Keratinocyte (primary cell): ENCODE data around the gene SLC6A3. TPM values are rescaled to one million over a fixed set of nuclear protein-coding genes. Genes with fewer than 3 reads are reported as not detected.

ENCODE experiments used
- DNase-seq: peaks from one replicate; pipeline ENCODE4 v3.0.0-alpha.2; 2011; ENCODE audit warnings: low read depth, missing footprints, low spot score
- FAIRE-seq: peaks from 2 replicates; lab custom pipeline; 2011; peaks lifted over from hg19 to GRCh38; lab: Jason Lieb, UNC
- H2AFZ ChIP-seq: 2 replicates; pipeline ENCODE4 v1.6.0; 2012; ENCODE audit warnings: low read length, control low read depth, inconsistent platforms; ENCODE audit not compliant: control insufficient read depth
- H3K27ac ChIP-seq: 2 replicates; pipeline ENCODE4 v1.5.1; 2011; ENCODE audit warnings: low read length; ENCODE audit not compliant: control insufficient read depth, insufficient read depth
- H3K27me3 ChIP-seq: 3 replicates; pipeline ENCODE4 v1.6.0; 2011; ENCODE audit warnings: low read length; ENCODE audit not compliant: control insufficient read depth, insufficient read depth; ENCODE audit errors: extremely low read depth
- H3K36me3 ChIP-seq, 2 experiments: 2 replicates in 1 of 2; 3 replicates in 1 of 2; pipeline ENCODE4 v1.5.1; 2011; ENCODE audit warnings: low read length in 2 of 2, mild to moderate bottlenecking in 1 of 2; ENCODE audit not compliant: control insufficient read depth in 2 of 2, insufficient read depth in 2 of 2; ENCODE audit errors: extremely low read depth in 1 of 2
- H3K4me1 ChIP-seq: 3 replicates; pipeline ENCODE4 v1.5.1; 2011; ENCODE audit warnings: low read length; ENCODE audit not compliant: control insufficient read depth, insufficient read depth; ENCODE audit errors: extremely low read depth
- H3K4me2 ChIP-seq: 3 replicates; pipeline ENCODE4 v1.6.0; 2011; ENCODE audit warnings: low read depth, low read length; ENCODE audit not compliant: control insufficient read depth, insufficient read depth; ENCODE audit errors: extremely low read depth
- H3K4me3 ChIP-seq, 3 experiments: fragments of 200-600 bp in 1 of 3; sonication (generic) in 1 of 3; 2 replicates in 2 of 3; 3 replicates in 1 of 3; pipeline ENCODE4 v1.5.1; 2011 to 2016; ENCODE audit warnings: low read length in 3 of 3, mild to moderate bottlenecking in 3 of 3, control low read depth in 2 of 3, inconsistent platforms in 1 of 3, low read depth in 1 of 3, mixed read lengths in 1 of 3, mixed run types in 1 of 3, moderate library complexity in 1 of 3; ENCODE audit not compliant: control insufficient read depth in 2 of 3, insufficient read depth in 2 of 3; ENCODE audit errors: extremely low read depth in 1 of 3
- H3K79me2 ChIP-seq: 2 replicates; pipeline ENCODE4 v1.6.0; 2012; ENCODE audit warnings: low read length; ENCODE audit not compliant: control insufficient read depth, insufficient read depth
- H3K9ac ChIP-seq: 3 replicates; pipeline ENCODE4 v1.6.0; 2011; ENCODE audit warnings: low read length; ENCODE audit not compliant: control insufficient read depth, insufficient read depth; ENCODE audit errors: extremely low read depth
- H3K9me1 ChIP-seq: 3 replicates; pipeline ENCODE4 v1.6.0; 2011; ENCODE audit warnings: low read length; ENCODE audit not compliant: control insufficient read depth, insufficient read depth; ENCODE audit errors: extremely low read depth
- H3K9me3 ChIP-seq: 2 replicates; pipeline ENCODE4 v1.5.1; 2012; ENCODE audit warnings: low read depth, low read length; ENCODE audit not compliant: control insufficient read depth
- H4K20me1 ChIP-seq: 3 replicates; pipeline ENCODE4 v1.6.0; 2011; ENCODE audit warnings: low read length; ENCODE audit not compliant: control insufficient read depth, insufficient read depth; ENCODE audit errors: extremely low read depth
- EZH2 ChIP-seq: IDR thresholded peaks from one replicate; pipeline ENCODE4 v1.6.1; 2012; ENCODE audit warnings: inconsistent platforms, mild to moderate bottlenecking, low read length, moderate library complexity
- dilution Hi-C: fragments of 300-500 bp; cut with MboI; formaldehyde crosslinking; loops from one replicate; pipeline ENCODE4 v1.7.0; 2020; ENCODE audit warnings: low sequenced_read_pairs; ENCODE audit not compliant: extremely low pct_ligation_motif_present
- polyA plus RNA-seq, 5 experiments: library from polyadenylated mRNA; depleted of rRNA in 3 of 5; stranded (reverse) in 3 of 5; stranded (forward) in 1 of 5; unstranded in 1 of 5; fragments of >200 nt; gene quantifications; 1 replicate in 1 of 5; 2 replicates in 3 of 5; 3 replicates in 1 of 5; pipeline versions ENCODE4 v1.2.1 to v1.2.3, GENCODE V29; 2011 to 2012; ENCODE audit warnings: missing spikeins in 2 of 5, low read depth in 1 of 5, low replicate concordance in 1 of 5
- TF ChIP-seq, protein P1 (sequence below), 3 experiments: IDR thresholded peaks in 1 of 3; conservative IDR thresholded peaks in 1 of 3; optimal IDR thresholded peaks in 1 of 3; 2 replicates in 2 of 3; 3 replicates in 1 of 3; pipeline versions ENCODE3 to v1.5.1; 2011; ENCODE audit warnings: low read length in 3 of 3, mild to moderate bottlenecking in 3 of 3, moderate library complexity in 2 of 3, control low read depth in 1 of 3, inconsistent platforms in 1 of 3; ENCODE audit not compliant: insufficient read depth in 2 of 3; ENCODE audit errors: extremely low read depth in 1 of 3

The SLC6A3 gene
- polyA plus RNA-seq, 1 donor (not counting 4 experiments of a cell fraction or from before 2014, with no cell fraction given): 0.03 TPM

DNA sequence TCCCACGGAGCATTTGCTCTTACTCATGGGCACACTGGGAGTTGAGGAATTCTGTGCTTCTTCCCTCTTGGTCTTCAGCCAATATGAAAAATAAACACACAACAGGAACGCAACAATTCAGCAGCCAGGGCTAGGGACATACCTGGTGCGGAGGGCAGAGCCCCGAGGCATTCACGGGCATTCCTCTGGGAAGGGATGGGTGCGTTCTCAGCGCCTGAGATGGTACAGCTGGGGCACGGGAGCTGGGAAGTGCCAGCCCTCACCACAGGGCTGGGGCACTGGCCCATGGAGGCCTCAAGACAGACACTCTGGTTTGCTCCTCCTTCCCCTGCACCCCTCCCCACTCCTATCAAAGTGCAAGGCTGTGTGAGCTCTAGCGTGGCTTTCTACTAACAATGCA lies 2.1 kb downstream of the SLC6A3 start:
- DNase-seq: no peak
- H3K27me3 ChIP-seq: peaks cover 58% of the 10 kb centered on the region

DNA sequence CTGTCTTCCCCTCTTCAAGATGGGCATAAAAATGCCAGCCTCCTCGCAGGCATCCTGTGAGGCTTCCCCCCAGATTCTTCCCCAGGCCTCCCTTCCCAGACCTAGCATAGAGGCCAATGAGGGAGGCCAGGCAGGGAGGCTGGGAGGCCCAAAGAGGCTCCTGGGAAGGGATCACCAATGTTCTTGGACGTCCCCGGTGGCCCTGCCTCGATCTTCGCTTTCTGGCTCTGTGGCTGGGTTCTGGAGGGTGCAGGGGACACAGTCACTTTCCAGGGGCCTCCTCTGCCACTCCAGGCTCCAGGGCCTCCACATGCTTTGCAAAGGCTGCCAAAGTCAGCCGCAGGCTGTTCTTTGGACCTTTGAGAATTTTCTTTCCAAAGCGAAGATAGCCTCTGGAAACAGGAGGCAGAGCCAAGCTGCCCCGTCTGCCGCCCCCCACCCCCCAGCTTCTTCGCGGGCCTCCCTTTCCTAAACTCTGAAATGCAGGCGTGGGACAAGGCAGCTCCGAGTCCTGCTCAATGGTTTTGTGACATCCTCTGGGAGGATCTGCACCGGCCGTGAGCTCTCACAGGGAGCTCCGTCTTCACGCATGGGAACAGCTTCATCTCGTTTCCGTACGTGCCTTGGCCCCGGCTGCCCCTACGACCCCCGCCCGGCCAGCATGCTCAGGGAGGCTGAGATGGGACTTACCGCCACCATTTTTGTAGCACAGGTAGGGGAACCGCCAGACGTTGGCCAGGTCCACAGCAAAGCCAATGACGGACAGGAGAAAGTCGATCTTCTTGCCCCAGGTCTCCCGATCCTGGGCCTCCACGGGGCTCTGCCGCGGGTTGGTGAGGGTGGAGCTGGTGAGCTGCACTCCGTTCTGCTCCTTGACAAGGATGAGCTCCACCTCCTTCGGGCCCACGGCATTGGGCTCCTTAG lies 2.8 kb downstream of the SLC6A3 start:
- Histone ChIP-seq H4K20me1 (no peaks in the 10 kb centered on the region), H3K9ac (no peak overlapping the region), H3K27me3 (peaks cover 52% of the 10 kb centered on the region), H3K4me3 (no peak overlapping the region), H2AFZ (no peak overlapping the region), H3K4me1 (no peaks in the 10 kb centered on the region), H3K36me3 (no peaks in the 10 kb centered on the region), H3K79me2 (no peaks in the 10 kb centered on the region), H3K27ac (no peak overlapping the region), H3K9me1 (no peaks in the 10 kb centered on the region), H3K9me3 (no peaks in the 10 kb centered on the region), H3K4me2 (no peak overlapping the region)
- no peak for DNase-seq
- TF ChIP-seq EZH2: no peak
- TF ChIP-seq, protein P1, sequence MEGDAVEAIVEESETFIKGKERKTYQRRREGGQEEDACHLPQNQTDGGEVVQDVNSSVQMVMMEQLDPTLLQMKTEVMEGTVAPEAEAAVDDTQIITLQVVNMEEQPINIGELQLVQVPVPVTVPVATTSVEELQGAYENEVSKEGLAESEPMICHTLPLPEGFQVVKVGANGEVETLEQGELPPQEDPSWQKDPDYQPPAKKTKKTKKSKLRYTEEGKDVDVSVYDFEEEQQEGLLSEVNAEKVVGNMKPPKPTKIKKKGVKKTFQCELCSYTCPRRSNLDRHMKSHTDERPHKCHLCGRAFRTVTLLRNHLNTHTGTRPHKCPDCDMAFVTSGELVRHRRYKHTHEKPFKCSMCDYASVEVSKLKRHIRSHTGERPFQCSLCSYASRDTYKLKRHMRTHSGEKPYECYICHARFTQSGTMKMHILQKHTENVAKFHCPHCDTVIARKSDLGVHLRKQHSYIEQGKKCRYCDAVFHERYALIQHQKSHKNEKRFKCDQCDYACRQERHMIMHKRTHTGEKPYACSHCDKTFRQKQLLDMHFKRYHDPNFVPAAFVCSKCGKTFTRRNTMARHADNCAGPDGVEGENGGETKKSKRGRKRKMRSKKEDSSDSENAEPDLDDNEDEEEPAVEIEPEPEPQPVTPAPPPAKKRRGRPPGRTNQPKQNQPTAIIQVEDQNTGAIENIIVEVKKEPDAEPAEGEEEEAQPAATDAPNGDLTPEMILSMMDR (optimal IDR thresholded peaks at IDR 0.05 in 1 of 3, IDR thresholded peaks at IDR 0.05 in 1 of 3, conservative IDR thresholded peaks at IDR 0.05 in 1 of 3; ENCODE audit: extremely low read depth in 1 of 3, insufficient read depth in 2 of 3, low read length in 3 of 3): no peak
- FAIRE-seq: no peak
- dilution Hi-C loops: no loop called here

More for the DNA sequence above, 2.1 kb downstream of the SLC6A3 start:
- no peak overlapping the region for H3K9ac ChIP-seq
- H2AFZ ChIP-seq: no peak overlapping the region
- H3K27ac ChIP-seq: no peak overlapping the region
- FAIRE-seq: no peak
- no peak overlapping the region for H3K4me3 ChIP-seq
- no peaks in the 10 kb centered on the region for H3K79me2 ChIP-seq
- H3K4me1 ChIP-seq: no peaks in the 10 kb centered on the region
- H3K9me1 ChIP-seq: no peaks in the 10 kb centered on the region
- no peaks in the 10 kb centered on the region for H4K20me1 ChIP-seq
- no peak overlapping the region for H3K4me2 ChIP-seq
- dilution Hi-C loops: no loop called here
- H3K36me3 ChIP-seq: no peaks in the 10 kb centered on the region
- TF ChIP-seq EZH2: no peak
- TF ChIP-seq, protein P1 (optimal IDR thresholded peaks at IDR 0.05 in 1 of 3, IDR thresholded peaks at IDR 0.05 in 1 of 3, conservative IDR thresholded peaks at IDR 0.05 in 1 of 3; ENCODE audit: extremely low read depth in 1 of 3, insufficient read depth in 2 of 3, low read length in 3 of 3): no peak
- no peaks in the 10 kb centered on the region for H3K9me3 ChIP-seq
